ENCODE data around the gene EML6.

Gene EML6

DNA sequence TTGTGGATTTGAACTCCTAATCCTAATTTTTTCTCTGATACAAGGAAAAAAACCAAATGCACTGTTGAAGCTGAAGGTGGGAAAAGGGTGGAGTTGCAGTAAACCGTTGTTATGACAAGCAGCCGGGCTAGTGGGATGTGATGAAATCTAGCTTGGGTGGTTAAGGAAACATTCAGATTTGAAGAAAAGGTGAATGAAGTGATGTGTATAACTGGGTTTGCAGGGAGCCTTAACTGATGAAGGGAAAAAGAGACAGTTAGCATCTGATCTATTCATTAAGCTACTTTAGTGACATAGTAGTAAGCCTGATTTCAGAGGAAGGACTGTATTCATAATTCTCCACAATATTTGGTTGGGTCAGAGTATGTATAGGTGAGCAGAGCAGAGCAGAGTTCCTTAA is 3.5 kb downstream of the EML6 start:
- H3K9me3 ChIP-seq (replicated peaks; ENCODE audit: low read length): no peaks in the 10 kb centered on the region
- no peaks in the 10 kb centered on the region for H3K36me3 ChIP-seq (ENCODE audit: insufficient read depth, low read length)
- no peak overlapping the region for H3K4me2 ChIP-seq (ENCODE audit: low read length)
- H3K4me3 ChIP-seq (ENCODE audit: low read length): no peak overlapping the region
- no peak overlapping the region for H3K9ac ChIP-seq (ENCODE audit: low read depth, low read length)
- peaks cover 33% of the 10 kb centered on the region for H3K4me1 ChIP-seq (ENCODE audit: control insufficient read depth, insufficient read depth, low read length)
- peaks cover 12% of the 10 kb centered on the region for H3K27me3 ChIP-seq (ENCODE audit: control insufficient read depth, insufficient read depth, low read length)

DNA sequence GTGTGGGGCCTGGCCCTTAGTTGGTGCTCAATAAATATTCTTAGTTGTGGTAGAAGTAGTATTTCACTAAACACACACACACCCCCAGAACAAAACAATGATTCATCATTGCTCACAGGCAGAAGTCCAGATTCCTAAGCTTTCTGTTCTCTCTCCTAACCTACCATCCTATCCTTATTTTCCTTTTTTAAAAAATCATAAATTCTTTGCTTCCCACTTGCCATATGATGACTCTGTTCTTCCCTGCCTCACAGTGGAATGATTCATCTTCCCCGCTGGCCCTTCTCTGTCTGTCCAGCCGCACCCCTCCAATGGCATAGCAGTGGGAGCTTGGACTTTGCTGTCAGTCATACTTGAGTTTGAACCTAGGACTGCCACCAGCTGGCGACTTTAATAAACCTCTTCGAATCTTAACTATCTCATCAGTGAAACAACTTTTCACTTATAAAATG is 5.2 kb downstream of the EML6 start:
- Histone ChIP-seq H3K4me3 (ENCODE audit: low read length) (no peak overlapping the region), H3K4me1 (ENCODE audit: control insufficient read depth, insufficient read depth, low read length) (peaks cover 26% of the 10 kb centered on the region), H3K9me3 (replicated peaks; ENCODE audit: low read length) (no peaks in the 10 kb centered on the region), H3K9ac (ENCODE audit: low read depth, low read length) (no peak overlapping the region), H3K4me2 (ENCODE audit: low read length) (peak overlapping the region; percentile 47), H3K36me3 (ENCODE audit: insufficient read depth, low read length) (no peaks in the 10 kb centered on the region), H3K27me3 (ENCODE audit: control insufficient read depth, insufficient read depth, low read length) (peaks cover 12% of the 10 kb centered on the region)

DNA sequence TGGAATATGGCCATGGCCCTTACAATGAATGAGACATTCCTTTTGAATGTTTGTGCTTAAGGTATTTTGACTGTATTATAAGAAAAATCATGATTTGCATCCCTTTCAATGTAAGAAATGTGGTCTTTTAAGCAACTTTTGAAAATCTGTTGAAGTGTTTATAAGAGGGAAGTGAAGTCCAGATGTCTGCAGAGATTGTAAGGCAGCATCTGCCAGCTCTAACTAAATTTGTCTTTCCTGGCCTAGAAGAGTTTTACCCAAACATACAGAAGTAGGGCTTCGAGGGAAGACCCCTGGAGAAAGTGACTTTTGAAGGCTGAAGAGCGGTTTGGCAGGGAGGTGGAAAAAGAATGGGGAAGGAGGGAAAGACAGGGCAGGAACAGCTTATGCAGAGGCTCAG is 12.2 kb downstream of the EML6 start:
- Histone ChIP-seq H3K9ac (ENCODE audit: low read depth, low read length) (no peak overlapping the region), H3K36me3 (ENCODE audit: insufficient read depth, low read length) (no peaks in the 10 kb centered on the region), H3K4me3 (ENCODE audit: low read length) (no peak overlapping the region), H3K27me3 (ENCODE audit: control insufficient read depth, insufficient read depth, low read length) (no peaks in the 10 kb centered on the region), H3K4me2 (ENCODE audit: low read length) (no peak overlapping the region), H3K9me3 (replicated peaks; ENCODE audit: low read length) (no peaks in the 10 kb centered on the region), H3K4me1 (ENCODE audit: control insufficient read depth, insufficient read depth, low read length) (no peaks in the 10 kb centered on the region)

DNA sequence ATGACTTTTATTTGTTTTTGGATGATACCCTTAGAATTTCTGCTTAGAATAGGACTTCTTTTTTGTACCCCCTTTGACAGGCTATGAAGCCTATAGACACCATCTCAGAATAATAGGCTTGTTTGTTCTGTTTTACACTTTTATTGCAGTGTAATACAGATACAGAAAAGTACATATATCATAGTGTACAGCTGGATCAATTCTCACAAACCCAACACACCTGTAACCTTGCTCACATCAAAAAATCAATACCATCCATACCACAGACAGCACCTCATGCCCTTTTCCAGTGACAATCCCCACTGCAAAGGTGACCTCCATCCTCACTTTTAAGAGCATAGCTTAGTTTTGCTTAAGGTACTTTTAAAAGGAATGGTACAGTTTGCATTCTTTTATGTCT is 14.8 kb downstream of the EML6 start:
- no peaks in the 10 kb centered on the region for H3K9me3 ChIP-seq (replicated peaks; ENCODE audit: low read length)
- no peaks in the 10 kb centered on the region for H3K4me1 ChIP-seq (ENCODE audit: control insufficient read depth, insufficient read depth, low read length)
- H3K4me2 ChIP-seq (ENCODE audit: low read length): no peak overlapping the region
- no peak overlapping the region for H3K9ac ChIP-seq (ENCODE audit: low read depth, low read length)
- no peaks in the 10 kb centered on the region for H3K27me3 ChIP-seq (ENCODE audit: control insufficient read depth, insufficient read depth, low read length)
- no peaks in the 10 kb centered on the region for H3K36me3 ChIP-seq (ENCODE audit: insufficient read depth, low read length)
- no peak overlapping the region for H3K4me3 ChIP-seq (ENCODE audit: low read length)

DNA sequence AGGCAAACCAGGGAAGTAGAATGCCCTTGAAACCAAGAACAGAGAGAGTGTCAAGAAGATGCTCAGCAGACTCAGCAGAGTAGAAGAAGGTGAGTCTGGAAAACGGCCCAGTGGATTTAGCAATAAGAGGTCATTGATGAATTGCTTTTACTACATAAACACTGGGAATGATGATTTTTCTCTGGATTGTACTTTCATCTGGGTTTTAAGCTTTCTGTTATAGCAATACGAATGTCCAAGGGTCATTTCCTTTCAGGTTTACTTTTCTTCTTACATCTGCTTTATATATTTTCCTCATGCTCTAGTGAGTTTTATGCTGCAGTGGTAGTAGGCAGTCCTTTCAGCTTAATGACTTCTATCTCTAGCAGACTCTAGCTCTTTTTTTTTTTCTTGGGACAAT is 16.9 kb downstream of the EML6 start:
- H3K4me2 ChIP-seq (ENCODE audit: low read length): no peak overlapping the region
- no peaks in the 10 kb centered on the region for H3K36me3 ChIP-seq (ENCODE audit: insufficient read depth, low read length)
- no peak overlapping the region for H3K9ac ChIP-seq (ENCODE audit: low read depth, low read length)
- H3K4me1 ChIP-seq (ENCODE audit: control insufficient read depth, insufficient read depth, low read length): no peaks in the 10 kb centered on the region
- no peak overlapping the region for H3K4me3 ChIP-seq (ENCODE audit: low read length)
- H3K27me3 ChIP-seq (ENCODE audit: control insufficient read depth, insufficient read depth, low read length): no peaks in the 10 kb centered on the region
- H3K9me3 ChIP-seq (replicated peaks; ENCODE audit: low read length): no peaks in the 10 kb centered on the region

DNA sequence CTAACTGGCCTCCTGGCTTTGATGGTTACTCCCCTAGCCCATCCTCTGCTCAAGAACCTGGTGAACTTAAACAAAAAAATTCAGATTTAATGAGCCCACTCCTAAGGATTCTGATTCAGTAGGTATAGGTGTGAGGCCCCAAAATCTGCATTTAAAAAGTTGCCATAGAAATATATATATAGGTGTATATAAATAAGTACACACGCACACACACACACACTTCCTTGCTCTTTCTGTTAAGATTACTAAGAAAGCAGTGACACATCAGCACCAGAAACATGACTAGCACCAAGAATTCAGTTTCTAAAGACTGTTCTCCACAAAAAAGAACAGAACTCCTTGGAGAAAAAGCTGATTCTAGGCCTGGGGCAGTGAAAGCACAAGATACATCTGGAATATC is 17.8 kb downstream of the EML6 start:
- no peak overlapping the region for H3K9ac ChIP-seq (ENCODE audit: low read depth, low read length)
- H3K9me3 ChIP-seq (replicated peaks; ENCODE audit: low read length): no peaks in the 10 kb centered on the region
- H3K4me3 ChIP-seq (ENCODE audit: low read length): no peak overlapping the region
- no peak overlapping the region for H3K4me2 ChIP-seq (ENCODE audit: low read length)
- no peaks in the 10 kb centered on the region for H3K27me3 ChIP-seq (ENCODE audit: control insufficient read depth, insufficient read depth, low read length)
- no peaks in the 10 kb centered on the region for H3K36me3 ChIP-seq (ENCODE audit: insufficient read depth, low read length)
- no peaks in the 10 kb centered on the region for H3K4me1 ChIP-seq (ENCODE audit: control insufficient read depth, insufficient read depth, low read length)

DNA sequence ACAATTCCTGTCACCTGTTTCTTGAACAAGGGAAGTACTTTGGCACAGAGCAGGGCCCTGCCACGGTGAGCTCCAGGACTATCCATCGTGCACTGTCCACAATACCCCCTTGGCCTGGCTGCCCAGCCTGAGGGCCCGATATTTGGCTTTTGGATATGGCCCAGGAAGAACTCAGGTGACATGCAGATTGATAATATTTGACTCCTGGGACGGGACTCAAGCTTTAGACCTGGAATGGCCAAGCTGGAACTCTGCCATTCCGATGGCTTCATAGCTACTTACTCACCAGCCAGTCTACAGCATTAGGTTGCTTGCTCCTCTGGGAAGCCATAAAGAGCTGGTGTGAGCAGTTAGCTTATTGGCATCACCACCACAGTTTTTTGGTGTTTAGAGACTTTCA is 26.6 kb downstream of the EML6 start:
- Histone ChIP-seq H3K4me3 (ENCODE audit: low read length) (no peak overlapping the region), H3K9me3 (replicated peaks; ENCODE audit: low read length) (no peaks in the 10 kb centered on the region), H3K36me3 (ENCODE audit: insufficient read depth, low read length) (no peaks in the 10 kb centered on the region), H3K4me1 (ENCODE audit: control insufficient read depth, insufficient read depth, low read length) (no peaks in the 10 kb centered on the region), H3K4me2 (ENCODE audit: low read length) (no peak overlapping the region), H3K9ac (ENCODE audit: low read depth, low read length) (no peak overlapping the region), H3K27me3 (ENCODE audit: control insufficient read depth, insufficient read depth, low read length) (no peaks in the 10 kb centered on the region)

DNA sequence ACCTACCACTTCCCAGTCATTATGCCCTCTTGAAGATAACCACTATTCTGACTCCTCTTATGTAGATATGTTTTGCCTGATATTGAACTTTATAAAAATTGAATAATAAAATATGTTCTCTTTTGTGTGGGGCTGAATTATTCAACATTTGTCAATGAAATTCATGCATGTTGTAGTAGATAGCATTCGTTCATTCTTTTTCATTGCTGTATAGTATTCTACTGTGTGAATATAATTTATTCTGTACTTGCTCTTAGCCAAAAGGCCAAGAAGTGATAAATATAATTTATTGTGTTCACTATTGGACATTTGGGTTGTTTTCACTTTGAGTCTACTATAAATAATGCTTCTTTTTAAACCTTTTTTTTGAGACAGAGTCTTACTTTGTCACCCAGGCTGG is 29.0 kb downstream of the EML6 start:
- no peaks in the 10 kb centered on the region for H3K27me3 ChIP-seq (ENCODE audit: control insufficient read depth, insufficient read depth, low read length)
- H3K4me2 ChIP-seq (ENCODE audit: low read length): no peak overlapping the region
- H3K9ac ChIP-seq (ENCODE audit: low read depth, low read length): no peak overlapping the region
- no peaks in the 10 kb centered on the region for H3K4me1 ChIP-seq (ENCODE audit: control insufficient read depth, insufficient read depth, low read length)
- H3K36me3 ChIP-seq (ENCODE audit: insufficient read depth, low read length): no peaks in the 10 kb centered on the region
- no peaks in the 10 kb centered on the region for H3K9me3 ChIP-seq (replicated peaks; ENCODE audit: low read length)
- H3K4me3 ChIP-seq (ENCODE audit: low read length): no peak overlapping the region

DNA sequence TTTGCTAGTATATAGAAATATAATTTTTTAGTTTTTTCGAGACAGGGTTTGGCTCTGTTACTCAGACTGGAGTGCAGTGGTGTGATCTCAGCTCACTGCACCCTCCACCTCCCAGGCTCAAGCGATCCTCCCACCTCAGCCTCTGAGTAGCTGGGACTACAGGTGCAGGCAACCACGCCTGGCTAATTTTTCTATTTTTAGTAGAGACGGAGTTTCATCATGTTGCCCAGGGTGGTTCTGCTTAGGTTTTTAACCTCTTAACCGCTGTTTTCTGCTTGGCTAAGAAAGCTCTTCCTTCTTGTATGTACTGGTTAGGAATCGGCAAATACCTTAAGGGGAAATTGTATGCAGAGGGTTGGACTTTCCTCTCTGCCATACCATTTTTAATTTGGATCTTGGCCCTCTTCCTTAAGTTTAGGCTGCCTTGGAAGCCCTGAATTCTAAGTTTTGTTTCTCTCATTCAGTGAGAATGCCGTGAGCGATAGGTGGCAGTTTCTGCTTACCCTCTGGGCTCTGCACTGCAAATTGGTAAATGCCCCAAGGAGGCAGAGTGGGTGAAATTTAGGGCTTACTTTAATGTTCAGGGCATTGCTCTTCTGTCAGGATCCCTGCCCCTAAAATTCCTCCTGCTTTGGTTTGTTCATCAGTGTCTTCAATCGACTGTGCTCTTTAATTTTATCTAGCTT is 32.3 kb downstream of the EML6 start:
- H3K4me1 ChIP-seq (ENCODE audit: control insufficient read depth, insufficient read depth, low read length): no peaks in the 10 kb centered on the region
- no peak overlapping the region for H3K9ac ChIP-seq (ENCODE audit: low read depth, low read length)
- no peaks in the 10 kb centered on the region for H3K27me3 ChIP-seq (ENCODE audit: control insufficient read depth, insufficient read depth, low read length)
- H3K4me3 ChIP-seq (ENCODE audit: low read length): no peak overlapping the region
- H3K36me3 ChIP-seq (ENCODE audit: insufficient read depth, low read length): no peaks in the 10 kb centered on the region
- H3K4me2 ChIP-seq (ENCODE audit: low read length): no peak overlapping the region
- H3K9me3 ChIP-seq (replicated peaks; ENCODE audit: low read length): no peaks in the 10 kb centered on the region

DNA sequence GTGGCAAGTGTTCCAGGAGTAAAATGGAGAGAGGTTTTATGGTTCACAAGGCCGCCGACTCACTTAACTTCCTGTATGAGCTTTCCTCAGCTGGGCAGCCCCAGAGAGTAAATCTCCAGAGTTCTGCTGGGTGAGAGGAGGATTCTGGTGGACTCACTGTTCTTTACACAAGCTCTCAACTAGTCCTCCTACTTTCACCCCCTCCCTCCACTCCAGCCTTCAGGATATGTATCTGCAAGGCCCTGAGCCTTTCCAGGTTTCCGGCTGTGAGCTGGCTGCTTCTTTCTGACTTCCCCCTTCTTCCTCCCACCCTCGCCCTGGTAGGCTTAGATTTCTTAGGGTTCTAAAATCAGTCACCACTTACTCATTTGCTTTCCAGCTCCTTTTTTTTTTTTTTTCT is 34.0 kb downstream of the EML6 start:
- no peak overlapping the region for H3K9ac ChIP-seq (ENCODE audit: low read depth, low read length)

DNA sequence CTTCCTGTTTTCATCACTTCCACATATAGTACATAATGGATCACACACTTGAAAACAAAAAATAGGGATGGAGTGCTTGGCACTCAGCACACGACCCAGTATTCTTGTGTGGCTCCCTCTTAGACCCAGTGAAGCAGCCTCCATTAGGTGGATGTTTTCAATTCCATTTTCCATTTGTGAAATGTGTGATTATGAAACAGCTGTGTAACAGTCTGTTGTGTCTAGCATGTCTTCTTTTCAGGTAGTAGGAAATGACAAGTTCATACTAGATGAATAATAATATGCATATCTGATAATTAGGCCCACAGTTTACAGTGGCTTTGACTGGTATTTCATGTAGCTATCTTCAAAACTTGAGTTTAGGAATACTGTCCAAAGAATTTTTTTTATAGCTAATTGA is 35.5 kb downstream of the EML6 start:
- no peak overlapping the region for H3K9ac ChIP-seq (ENCODE audit: low read depth, low read length)
- no peak overlapping the region for H3K4me2 ChIP-seq (ENCODE audit: low read length)
- no peaks in the 10 kb centered on the region for H3K4me1 ChIP-seq (ENCODE audit: control insufficient read depth, insufficient read depth, low read length)
- no peaks in the 10 kb centered on the region for H3K9me3 ChIP-seq (replicated peaks; ENCODE audit: low read length)
- no peaks in the 10 kb centered on the region for H3K27me3 ChIP-seq (ENCODE audit: control insufficient read depth, insufficient read depth, low read length)
- no peak overlapping the region for H3K4me3 ChIP-seq (ENCODE audit: low read length)
- H3K36me3 ChIP-seq (ENCODE audit: insufficient read depth, low read length): no peaks in the 10 kb centered on the region

More for the DNA sequence above, 34.0 kb downstream of the EML6 start:
- no peaks in the 10 kb centered on the region for H3K27me3 ChIP-seq (ENCODE audit: control insufficient read depth, insufficient read depth, low read length)
- H3K4me2 ChIP-seq (ENCODE audit: low read length): peak overlapping the region; percentile 5
- H3K4me1 ChIP-seq (ENCODE audit: control insufficient read depth, insufficient read depth, low read length): no peaks in the 10 kb centered on the region
- no peak overlapping the region for H3K4me3 ChIP-seq (ENCODE audit: low read length)
- H3K9me3 ChIP-seq (replicated peaks; ENCODE audit: low read length): no peaks in the 10 kb centered on the region
- H3K36me3 ChIP-seq (ENCODE audit: insufficient read depth, low read length): no peaks in the 10 kb centered on the region

DNA sequence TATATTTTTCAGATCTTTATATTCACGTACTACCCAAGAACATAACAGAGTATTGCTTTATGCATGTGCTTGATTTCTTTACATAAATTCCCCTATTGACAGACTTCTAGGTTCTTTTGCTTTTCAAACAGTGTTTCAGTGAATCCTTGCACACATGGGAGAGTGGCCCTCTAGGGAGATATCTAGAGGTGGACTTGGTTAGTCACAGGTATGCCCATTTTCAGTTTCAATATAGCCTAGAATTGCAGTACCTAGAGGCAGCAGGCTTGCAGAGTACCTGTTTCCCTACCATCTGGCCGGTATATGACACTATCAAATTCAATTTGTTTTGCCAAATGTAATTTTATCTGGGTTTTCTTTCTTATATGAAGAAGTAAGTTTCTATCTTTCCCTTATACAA is 36.8 kb downstream of the EML6 start:
- H3K9me3 ChIP-seq (replicated peaks; ENCODE audit: low read length): no peaks in the 10 kb centered on the region

More for the DNA sequence above, 36.8 kb downstream of the EML6 start:
- Histone ChIP-seq H3K36me3 (ENCODE audit: insufficient read depth, low read length) (no peaks in the 10 kb centered on the region), H3K4me1 (ENCODE audit: control insufficient read depth, insufficient read depth, low read length) (no peaks in the 10 kb centered on the region), H3K4me3 (ENCODE audit: low read length) (no peak overlapping the region), H3K27me3 (ENCODE audit: control insufficient read depth, insufficient read depth, low read length) (no peaks in the 10 kb centered on the region), H3K9ac (ENCODE audit: low read depth, low read length) (no peak overlapping the region), H3K4me2 (ENCODE audit: low read length) (no peak overlapping the region)

Data from skeletal muscle satellite cell (primary cell).